Measurements from ENCODE around the gene STON2. TPM values are rescaled to one million over a fixed set of nuclear protein-coding genes. Genes with fewer than 3 reads are reported as not detected.
"Not testable (repeated sequence)": the region's sequence is repeated elsewhere in the genome, so short reads cannot be mapped to it uniquely, and the experiment has no call there.

STON2 gene
- total RNA-seq, 1 experiment from 2014 or later = 28.2 TPM

DNA sequence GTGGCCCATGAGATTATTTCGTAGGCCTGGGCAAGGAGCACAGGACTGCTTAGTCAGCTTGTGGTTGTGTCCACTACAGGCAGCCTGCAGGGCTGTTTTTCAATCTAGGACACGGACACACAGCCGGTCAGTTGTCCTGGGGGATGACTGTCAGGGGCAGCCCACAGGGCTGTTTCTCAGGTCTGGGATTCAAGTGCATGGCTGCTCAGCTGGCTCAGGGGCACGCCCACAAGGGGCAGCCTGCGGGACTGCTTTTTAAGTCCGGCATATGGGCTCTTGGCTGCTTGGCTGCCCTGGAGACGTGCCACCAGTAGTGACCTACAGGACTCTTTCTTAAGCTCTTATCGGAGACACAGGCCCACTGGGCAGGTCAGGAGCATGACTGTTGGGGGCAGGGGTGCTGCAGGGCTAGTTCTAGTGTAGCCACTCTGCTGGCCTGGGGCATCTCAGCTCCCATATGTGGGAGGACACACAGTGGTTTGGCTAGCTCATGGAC, 152.8 kb downstream of the STON2 start:
- CTCF ChIA-PET = no interaction called here
- no peaks in the 10 kb centered on the region for H3K9me3 Mint-ChIP-seq (ENCODE audit: low read depth, unreplicated experiment)
- no peaks in the 10 kb centered on the region for H3K27me3 Mint-ChIP-seq (ENCODE audit: unreplicated experiment)
- H3K36me3 Mint-ChIP-seq (ENCODE audit: insufficient read depth, unreplicated experiment) = no peaks in the 10 kb centered on the region
- no peaks in the 10 kb centered on the region for H3K4me1 Mint-ChIP-seq (ENCODE audit: low read depth, unreplicated experiment)
- TF ChIP-seq, protein P1, sequence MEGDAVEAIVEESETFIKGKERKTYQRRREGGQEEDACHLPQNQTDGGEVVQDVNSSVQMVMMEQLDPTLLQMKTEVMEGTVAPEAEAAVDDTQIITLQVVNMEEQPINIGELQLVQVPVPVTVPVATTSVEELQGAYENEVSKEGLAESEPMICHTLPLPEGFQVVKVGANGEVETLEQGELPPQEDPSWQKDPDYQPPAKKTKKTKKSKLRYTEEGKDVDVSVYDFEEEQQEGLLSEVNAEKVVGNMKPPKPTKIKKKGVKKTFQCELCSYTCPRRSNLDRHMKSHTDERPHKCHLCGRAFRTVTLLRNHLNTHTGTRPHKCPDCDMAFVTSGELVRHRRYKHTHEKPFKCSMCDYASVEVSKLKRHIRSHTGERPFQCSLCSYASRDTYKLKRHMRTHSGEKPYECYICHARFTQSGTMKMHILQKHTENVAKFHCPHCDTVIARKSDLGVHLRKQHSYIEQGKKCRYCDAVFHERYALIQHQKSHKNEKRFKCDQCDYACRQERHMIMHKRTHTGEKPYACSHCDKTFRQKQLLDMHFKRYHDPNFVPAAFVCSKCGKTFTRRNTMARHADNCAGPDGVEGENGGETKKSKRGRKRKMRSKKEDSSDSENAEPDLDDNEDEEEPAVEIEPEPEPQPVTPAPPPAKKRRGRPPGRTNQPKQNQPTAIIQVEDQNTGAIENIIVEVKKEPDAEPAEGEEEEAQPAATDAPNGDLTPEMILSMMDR (IDR thresholded peaks at IDR 0.05; ENCODE audit: unreplicated experiment) = no peak
- no peak overlapping the region for H3K27ac Mint-ChIP-seq (ENCODE audit: unreplicated experiment)
- intact Hi-C loops (cut with micrococcal nuclease; ENCODE audit: unreplicated experiment) = no loop called here
- no peak for DNase-seq
- no peak overlapping the region for H3K4me3 Mint-ChIP-seq (ENCODE audit: low read depth, unreplicated experiment)
- BruUV-seq (replicated peaks) = no TSS peak

DNA sequence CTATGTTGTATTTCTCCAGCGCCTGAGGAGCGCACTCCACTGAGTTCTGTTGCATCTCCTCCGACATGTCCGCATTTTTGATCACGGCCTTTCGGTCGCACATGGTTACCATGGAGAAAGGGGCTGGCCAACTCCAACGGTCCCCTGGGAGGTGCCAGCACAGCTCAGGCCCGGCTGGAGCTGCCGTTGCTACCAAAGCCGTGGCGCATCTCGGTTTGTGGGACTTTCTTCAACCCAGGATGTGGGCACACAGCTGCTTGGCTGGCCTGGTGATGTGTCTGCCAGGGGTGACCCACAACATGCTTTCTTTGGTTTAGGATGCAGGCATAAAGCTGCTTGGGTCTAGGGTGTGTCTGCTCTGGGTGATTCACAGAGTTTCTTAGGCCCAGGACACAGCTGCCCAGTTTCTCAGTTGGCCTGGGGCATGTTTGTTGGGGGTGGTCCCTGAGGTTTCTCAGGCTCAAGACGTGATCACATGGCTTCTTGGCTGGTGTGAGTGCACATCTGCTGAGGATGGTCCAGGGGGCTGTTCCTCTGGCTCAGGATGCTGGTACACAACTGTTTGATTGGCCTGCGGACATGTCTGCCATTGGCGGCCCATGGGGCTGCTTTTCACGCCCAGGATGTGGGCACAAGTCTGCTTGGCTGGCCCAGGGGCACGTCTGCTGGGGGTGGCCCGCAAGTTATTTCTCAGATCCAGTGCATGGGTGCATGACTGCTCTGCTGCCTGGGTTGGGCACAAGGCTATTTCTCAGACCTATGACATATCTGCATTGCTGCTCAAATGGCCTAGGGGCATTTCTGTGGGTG, 153.5 kb downstream of the STON2 start:
- intact Hi-C loops (cut with micrococcal nuclease; ENCODE audit: unreplicated experiment) = no loop called here
- Mint-ChIP-seq H3K4me1 (ENCODE audit: low read depth, unreplicated experiment) (no peaks in the 10 kb centered on the region), H3K9me3 (ENCODE audit: low read depth, unreplicated experiment) (no peaks in the 10 kb centered on the region), H3K4me3 (ENCODE audit: low read depth, unreplicated experiment) (no peak overlapping the region), H3K27ac (ENCODE audit: unreplicated experiment) (no peak overlapping the region), H3K27me3 (ENCODE audit: unreplicated experiment) (no peaks in the 10 kb centered on the region), H3K36me3 (ENCODE audit: insufficient read depth, unreplicated experiment) (no peaks in the 10 kb centered on the region)
- TF ChIP-seq, protein P1 (IDR thresholded peaks at IDR 0.05; ENCODE audit: unreplicated experiment) = no peak
- DNase-seq = no peak
- CTCF ChIA-PET = no interaction called here
- BruUV-seq (replicated peaks) = no TSS peak

DNA sequence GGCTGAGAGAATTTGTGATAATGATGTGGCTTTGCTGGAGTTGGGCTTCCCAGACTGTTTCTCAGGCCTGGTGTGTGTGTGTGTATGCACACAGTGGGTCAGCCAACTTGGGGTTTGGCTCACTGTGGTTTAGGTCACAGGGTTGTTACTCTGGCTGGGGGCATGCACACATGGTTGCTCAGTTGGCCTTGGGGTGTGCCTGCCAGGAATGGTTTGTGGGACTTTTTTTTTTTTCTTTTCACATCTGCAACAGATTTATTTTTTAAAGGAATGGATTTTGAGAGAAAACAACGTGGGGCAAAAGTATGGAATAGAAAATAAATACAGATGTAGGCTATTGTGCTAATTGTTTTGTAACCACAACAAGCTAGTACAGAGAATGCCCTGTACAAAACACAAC, 154.4 kb downstream of the STON2 start:
- DNase-seq = no peak
- BruUV-seq (replicated peaks) = no TSS peak
- TF ChIP-seq, protein P1 (IDR thresholded peaks at IDR 0.05; ENCODE audit: unreplicated experiment) = no peak
- no peaks in the 10 kb centered on the region for H3K36me3 Mint-ChIP-seq (ENCODE audit: insufficient read depth, unreplicated experiment)
- intact Hi-C loops (cut with micrococcal nuclease; ENCODE audit: unreplicated experiment) = no loop called here
- no peak overlapping the region for H3K27ac Mint-ChIP-seq (ENCODE audit: unreplicated experiment)
- CTCF ChIA-PET = no interaction called here
- H3K4me3 Mint-ChIP-seq (ENCODE audit: low read depth, unreplicated experiment) = no peak overlapping the region
- H3K27me3 Mint-ChIP-seq (ENCODE audit: unreplicated experiment) = no peaks in the 10 kb centered on the region
- no peaks in the 10 kb centered on the region for H3K4me1 Mint-ChIP-seq (ENCODE audit: low read depth, unreplicated experiment)
- no peaks in the 10 kb centered on the region for H3K9me3 Mint-ChIP-seq (ENCODE audit: low read depth, unreplicated experiment)

DNA sequence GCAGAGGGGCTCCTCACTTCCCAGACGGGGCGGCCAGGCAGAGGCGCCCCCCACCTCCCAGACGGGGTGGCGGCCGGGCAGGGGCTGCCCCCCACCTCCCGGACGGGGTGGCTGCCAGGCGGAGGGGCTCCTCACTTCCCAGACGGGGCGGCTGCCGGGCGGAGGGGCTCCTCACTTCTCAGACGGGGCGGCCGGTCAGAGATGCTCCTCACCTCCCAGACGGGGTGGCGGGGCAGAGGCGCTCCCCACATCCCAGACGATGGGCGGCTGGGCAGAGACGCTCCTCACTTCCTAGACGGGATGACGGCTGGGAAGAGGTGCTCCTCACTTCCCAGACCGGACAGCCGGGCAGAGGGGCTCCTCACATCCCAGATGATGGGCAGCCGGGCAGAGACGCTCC, 155.7 kb downstream of the STON2 start:
- H3K4me3 Mint-ChIP-seq (ENCODE audit: low read depth, unreplicated experiment); BruUV-seq (replicated peaks); H3K4me1 Mint-ChIP-seq (ENCODE audit: low read depth, unreplicated experiment); CTCF ChIA-PET; DNase-seq; H3K27ac Mint-ChIP-seq (ENCODE audit: unreplicated experiment); H3K27me3 Mint-ChIP-seq (ENCODE audit: unreplicated experiment); H3K36me3 Mint-ChIP-seq (ENCODE audit: insufficient read depth, unreplicated experiment); H3K9me3 Mint-ChIP-seq (ENCODE audit: low read depth, unreplicated experiment); intact Hi-C loops (cut with micrococcal nuclease; ENCODE audit: unreplicated experiment): not testable (repeated sequence)

DNA sequence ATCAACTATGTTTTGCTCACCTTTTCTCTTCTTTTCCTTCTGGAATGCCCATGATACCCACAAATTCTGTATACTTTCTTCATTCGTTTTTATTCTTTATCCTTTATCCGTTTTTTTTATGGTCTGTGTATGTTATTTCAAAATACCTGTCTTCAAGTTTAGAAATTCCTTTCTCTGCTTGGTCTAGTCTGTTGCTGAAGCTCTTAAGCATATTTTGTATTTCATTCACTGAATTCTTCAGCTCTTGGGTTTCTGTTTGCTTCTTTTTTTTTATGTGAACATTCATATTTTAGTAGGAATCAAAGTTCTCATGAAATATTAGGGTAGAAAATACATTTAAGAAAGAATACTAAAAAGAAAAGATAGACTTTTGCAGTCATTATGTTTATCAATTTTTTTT, 156.6 kb downstream of the STON2 start:
- Mint-ChIP-seq H3K27ac (ENCODE audit: unreplicated experiment) (no peak overlapping the region), H3K9me3 (ENCODE audit: low read depth, unreplicated experiment) (no peaks in the 10 kb centered on the region), H3K36me3 (ENCODE audit: insufficient read depth, unreplicated experiment) (no peaks in the 10 kb centered on the region), H3K4me3 (ENCODE audit: low read depth, unreplicated experiment) (no peak overlapping the region), H3K27me3 (ENCODE audit: unreplicated experiment) (peaks cover 17% of the 10 kb centered on the region), H3K4me1 (ENCODE audit: low read depth, unreplicated experiment) (no peaks in the 10 kb centered on the region)
- BruUV-seq (replicated peaks) = no TSS peak
- CTCF ChIA-PET = no interaction called here
- intact Hi-C loops (cut with micrococcal nuclease; ENCODE audit: unreplicated experiment) = no loop called here
- TF ChIP-seq, protein P1 (IDR thresholded peaks at IDR 0.05; ENCODE audit: unreplicated experiment) = no peak
- no peak for DNase-seq

DNA sequence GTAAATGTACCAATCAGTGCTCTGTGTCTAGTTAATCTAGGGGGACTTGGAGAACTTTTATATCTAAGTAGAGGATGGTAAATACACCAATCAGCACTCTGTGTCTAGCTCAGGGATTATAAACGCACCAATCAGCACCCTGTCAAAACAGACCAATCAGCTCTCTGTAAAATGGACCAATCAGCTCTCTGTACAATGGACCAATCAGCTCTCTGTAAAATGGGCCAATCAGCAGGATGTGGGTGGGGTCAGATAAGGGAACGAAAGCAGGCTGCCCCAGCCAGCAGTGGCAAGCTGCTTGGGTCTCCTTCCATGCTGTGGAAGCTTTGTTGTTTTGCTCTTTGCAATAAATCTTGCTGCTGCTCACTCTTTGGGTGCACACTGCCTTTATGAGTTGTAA, 163.3 kb downstream of the STON2 start:
- DNase-seq = not testable (repeated sequence)

More for the DNA sequence above, 163.3 kb downstream of the STON2 start:
- BruUV-seq (replicated peaks); H3K4me3 Mint-ChIP-seq (ENCODE audit: low read depth, unreplicated experiment); H3K27ac Mint-ChIP-seq (ENCODE audit: unreplicated experiment); H3K4me1 Mint-ChIP-seq (ENCODE audit: low read depth, unreplicated experiment); H3K36me3 Mint-ChIP-seq (ENCODE audit: insufficient read depth, unreplicated experiment); H3K9me3 Mint-ChIP-seq (ENCODE audit: low read depth, unreplicated experiment); intact Hi-C loops (cut with micrococcal nuclease; ENCODE audit: unreplicated experiment): not testable (repeated sequence)
- peaks cover 30% of the 10 kb centered on the region for H3K27me3 Mint-ChIP-seq (ENCODE audit: unreplicated experiment)
- CTCF ChIA-PET = interaction anchor here (0.6 kb wide), 1 partner anchor 23 kb away, joined by 3 read pairs; no protein-coding TSS in a partner anchor

Data from Calu3 (cell line).